Activated CD8-positive, alpha-beta memory T cell treated with anti-CD3 and anti-CD28 coated beads, Interleukin-2, amount 10 ng/mL, durations not matched to agents 7 days and 5 days (primary cell): ENCODE data around the gene SP2. TPM values are rescaled to one million over a fixed set of nuclear protein-coding genes. Genes with fewer than 3 reads are reported as not detected.

Experiments used
- ATAC-seq: fragments of 150-1000 bp; cut with Tn5 transposase; one replicate; pipeline ENCODE4 v1.10.0; 2021; ENCODE audit warnings: moderate library complexity
- CTCF ChIA-PET: fragments of 350-600 bp; sonication (Branson Sonifier 250); formaldehyde crosslinking; loops from one replicate; lab custom pipeline; 2021; ENCODE audit warnings: antibody characterized with exemption; lab: Charles Lee
- DNase-seq: peaks from one replicate; pipeline ENCODE4 v3.0.0-alpha.2; 2020
- H3K27ac Mint-ChIP-seq: one replicate; pipeline ENCODE4 v1.8.0; 2021; ENCODE audit warnings: mild to moderate bottlenecking, mixed read lengths
- H3K27me3 Mint-ChIP-seq: one replicate; pipeline ENCODE4 v1.8.0; 2021; ENCODE audit warnings: mixed read lengths
- H3K36me3 Mint-ChIP-seq: one replicate; pipeline ENCODE4 v1.8.0; 2021; ENCODE audit warnings: mild to moderate bottlenecking, mixed read lengths
- H3K4me1 Mint-ChIP-seq: one replicate; pipeline ENCODE4 v1.8.0; 2021; ENCODE audit warnings: mixed read lengths
- H3K4me3 Mint-ChIP-seq: one replicate; pipeline ENCODE4 v1.8.0; 2021; ENCODE audit warnings: mild to moderate bottlenecking, moderate library complexity, mixed read lengths
- H3K9me3 Mint-ChIP-seq: one replicate; pipeline ENCODE4 v1.8.0; 2022; ENCODE audit warnings: low read depth, mixed read lengths
- total RNA-seq, 2 experiments: library from RNA; stranded (reverse); gene quantifications; one replicate each; pipeline ENCODE4 v1.2.3, GENCODE V29; 2021

Gene SP2
- total RNA-seq, 2 experiments from 2014 or later, result 21.7 to 22.9 TPM

- H3K27ac Mint-ChIP-seq, result no peak overlapping the region
- peaks cover 66% of the 10 kb centered on the region for H3K27me3 Mint-ChIP-seq
- H3K36me3 Mint-ChIP-seq, result no peaks in the 10 kb centered on the region
- DNase-seq (no peak), ATAC-seq (no peak)
- CTCF ChIA-PET, result interaction anchor here (0.6 to 1.5 kb wide), 3 partner anchors 16 to 32 kb away, joined by 3 read pairs; partner anchors contain the start of gene SCRN2
- no peaks in the 10 kb centered on the region for H3K9me3 Mint-ChIP-seq
- H3K4me1 Mint-ChIP-seq, result no peaks in the 10 kb centered on the region
- no peak overlapping the region for H3K4me3 Mint-ChIP-seq
These were observed 22.6 kb upstream of the SP2 start for GRCh38 chr17:47873200-47874090.

GRCh38 chr17:47875011-47875985, 20.7 kb upstream of the SP2 start:
- H3K27me3 Mint-ChIP-seq, result peaks cover 66% of the 10 kb centered on the region
- H3K4me1 Mint-ChIP-seq, result peaks cover 5% of the 10 kb centered on the region
- H3K36me3 Mint-ChIP-seq, result no peaks in the 10 kb centered on the region
- H3K4me3 Mint-ChIP-seq, result no peak overlapping the region
- CTCF ChIA-PET, result interaction anchor here (2.4 kb wide), 1 partner anchor 15 kb away, joined by 9 read pairs; no protein-coding TSS in a partner anchor
- ATAC-seq (no peak), DNase-seq (no peak)
- no peak overlapping the region for H3K27ac Mint-ChIP-seq
- H3K9me3 Mint-ChIP-seq, result no peaks in the 10 kb centered on the region

- peaks cover 7% of the 10 kb centered on the region for H3K4me1 Mint-ChIP-seq
- no peaks in the 10 kb centered on the region for H3K36me3 Mint-ChIP-seq
- ATAC-seq, result no peak
- H3K9me3 Mint-ChIP-seq, result no peaks in the 10 kb centered on the region
- DNase-seq, result no peak
- CTCF ChIA-PET, result no interaction called here
- no peak overlapping the region for H3K27ac Mint-ChIP-seq
- no peak overlapping the region for H3K4me3 Mint-ChIP-seq
- peaks cover 52% of the 10 kb centered on the region for H3K27me3 Mint-ChIP-seq
These were observed 18.5 kb upstream of the SP2 start for GRCh38 chr17:47877368-47878034.

GRCh38 chr17:47878203-47879027, 17.6 kb upstream of the SP2 start:
- ATAC-seq (no peak), DNase-seq (no peak)
- Mint-ChIP-seq H3K36me3 (no peaks in the 10 kb centered on the region), H3K27me3 (peaks cover 45% of the 10 kb centered on the region), H3K4me3 (no peak overlapping the region), H3K4me1 (peaks cover 7% of the 10 kb centered on the region), H3K27ac (no peak overlapping the region), H3K9me3 (no peaks in the 10 kb centered on the region)
- CTCF ChIA-PET, result interaction anchor here (1.2 to 1.8 kb wide), 2 partner anchors 31 to 36 kb away, joined by 7 to 8 read pairs; no protein-coding TSS in a partner anchor

GRCh38 chr17:47879028-47879585, 16.9 kb upstream of the SP2 start:
- Mint-ChIP-seq H3K27ac (no peak overlapping the region), H3K36me3 (no peaks in the 10 kb centered on the region), H3K27me3 (peaks cover 39% of the 10 kb centered on the region), H3K4me1 (peaks cover 7% of the 10 kb centered on the region), H3K4me3 (no peak overlapping the region), H3K9me3 (no peaks in the 10 kb centered on the region)
- ATAC-seq (no peak), DNase-seq (no peak)
- CTCF ChIA-PET, result interaction anchor here (1.2 to 3.2 kb wide), 3 partner anchors 10 to 36 kb away, joined by 7 to 12 read pairs (median 8); no protein-coding TSS in a partner anchor

- Mint-ChIP-seq H3K4me1 (peaks cover 7% of the 10 kb centered on the region), H3K36me3 (no peaks in the 10 kb centered on the region), H3K4me3 (no peak overlapping the region), H3K9me3 (no peaks in the 10 kb centered on the region), H3K27ac (no peak overlapping the region), H3K27me3 (peaks cover 34% of the 10 kb centered on the region)
- CTCF ChIA-PET, result interaction anchor here (1.2 to 7.4 kb wide), 4 partner anchors 10 to 37 kb away, joined by 7 to 63 read pairs (median 10); partner anchors contain the start of gene SCRN2
- DNase-seq, result no peak
- no peak for ATAC-seq
These were observed 16.1 kb upstream of the SP2 start for GRCh38 chr17:47879776-47880454.

- Mint-ChIP-seq H3K4me1 (peaks cover 7% of the 10 kb centered on the region), H3K9me3 (no peaks in the 10 kb centered on the region), H3K36me3 (no peaks in the 10 kb centered on the region), H3K27ac (no peak overlapping the region), H3K4me3 (no peak overlapping the region), H3K27me3 (peaks cover 23% of the 10 kb centered on the region)
- DNase-seq (no peak), ATAC-seq (no peak)
- CTCF ChIA-PET, result interaction anchor here (0.8 to 7.4 kb wide), 7 partner anchors 7 to 88 kb away, joined by 3 to 63 read pairs (median 5); partner anchors contain the start of genes CDK5RAP3, SCRN2 and SP2
These were observed 13.8 kb upstream of the SP2 start for GRCh38 chr17:47882247-47882646.

DNA sequence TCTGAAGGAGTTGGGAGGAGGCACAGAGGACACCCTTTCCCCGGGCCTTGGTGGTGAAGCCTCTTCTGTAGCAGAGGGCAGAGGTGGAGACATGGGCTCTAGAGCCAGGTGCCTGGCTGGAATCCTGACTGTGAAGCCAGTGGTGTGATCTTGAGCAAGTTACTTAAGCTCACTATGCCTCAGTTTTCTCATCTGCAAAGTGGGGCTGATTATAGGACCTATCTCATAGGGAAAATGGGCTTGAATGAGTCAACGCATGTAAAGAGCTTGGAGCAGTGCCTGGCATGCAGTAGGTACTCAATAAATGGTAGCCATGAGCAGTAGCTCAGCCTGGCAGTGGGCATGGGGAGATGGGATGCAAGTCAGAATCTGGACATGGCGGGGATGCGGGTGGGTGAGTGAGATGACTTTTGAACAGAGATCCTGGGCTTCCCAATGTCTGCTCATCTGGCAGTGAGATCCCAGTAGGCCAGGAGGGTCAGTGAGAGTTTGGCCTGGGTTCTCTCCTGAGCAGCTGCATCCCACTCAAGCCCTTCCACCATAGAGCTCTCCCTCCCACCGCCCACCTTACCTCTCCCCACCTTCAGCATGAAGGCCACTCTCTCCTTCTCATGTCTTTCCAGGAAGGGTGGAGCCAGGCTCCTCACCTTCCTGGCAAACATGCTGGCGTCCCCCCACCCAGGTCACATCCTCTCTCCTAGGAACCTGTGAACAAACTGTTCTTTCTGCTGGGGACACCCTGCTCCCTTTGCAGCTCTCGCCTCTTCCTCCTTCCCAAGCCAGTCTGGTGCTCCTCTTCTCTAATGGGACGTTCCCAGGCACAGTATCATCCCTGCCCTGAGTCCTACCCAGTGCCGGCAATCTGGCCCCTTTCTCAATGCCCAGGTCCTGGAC, 13.1 kb upstream of the SP2 start:
- H3K36me3 Mint-ChIP-seq, result no peaks in the 10 kb centered on the region
- no peaks in the 10 kb centered on the region for H3K9me3 Mint-ChIP-seq
- H3K4me1 Mint-ChIP-seq, result peaks cover 7% of the 10 kb centered on the region
- no peak overlapping the region for H3K4me3 Mint-ChIP-seq
- DNase-seq, result no peak
- CTCF ChIA-PET, result interaction anchor here (0.8 to 7.4 kb wide), 6 partner anchors 9 to 135 kb away, joined by 3 to 63 read pairs (median 4); partner anchors contain the start of genes CDK5RAP3 and SCRN2
- peaks cover 20% of the 10 kb centered on the region for H3K27me3 Mint-ChIP-seq
- no peak overlapping the region for H3K27ac Mint-ChIP-seq
- ATAC-seq, result no peak

DNA sequence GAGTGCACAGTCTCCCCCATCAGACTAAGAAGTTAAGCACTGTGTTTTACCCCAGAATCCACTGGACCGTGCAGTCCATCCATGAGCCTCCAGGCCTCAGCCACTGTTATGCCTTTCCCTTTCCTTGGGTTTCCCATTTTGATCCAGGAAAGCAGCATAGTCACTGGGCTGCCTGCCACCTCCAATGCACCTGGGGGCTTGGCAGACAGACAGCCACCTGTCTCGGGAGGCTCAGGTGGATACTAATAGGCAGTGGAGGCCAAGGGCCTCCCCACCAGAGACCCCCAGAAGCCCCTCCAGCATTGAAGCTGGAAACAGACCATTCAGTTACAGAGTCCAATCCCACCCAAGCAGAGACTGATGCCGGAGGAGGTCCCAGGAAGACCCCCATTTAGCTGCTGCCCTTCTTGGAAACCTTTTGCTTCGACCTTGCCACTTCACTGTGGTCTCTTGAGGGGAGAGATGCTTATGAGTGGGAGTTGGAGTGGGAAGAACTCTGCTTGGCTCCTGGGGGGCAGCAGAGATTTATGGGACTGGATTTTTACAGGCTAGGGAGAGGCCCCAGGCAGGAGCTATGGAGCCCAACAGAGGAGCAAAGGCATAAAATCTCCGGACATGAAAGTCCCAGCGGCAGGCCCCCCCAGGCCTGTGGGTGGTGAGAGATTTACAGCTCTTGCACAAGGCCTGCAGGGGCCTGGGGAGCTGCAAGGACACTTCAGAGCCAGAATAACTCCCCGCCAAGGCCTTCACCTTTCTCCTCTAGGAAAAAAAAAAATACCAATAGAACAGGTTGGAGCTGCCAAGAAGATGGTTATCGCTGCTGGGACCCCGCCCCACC, 12.2 kb upstream of the SP2 start:
- H3K9me3 Mint-ChIP-seq, result no peaks in the 10 kb centered on the region
- CTCF ChIA-PET, result interaction anchor here (0.5 to 7.4 kb wide), 6 partner anchors 15 to 245 kb away, joined by 3 to 63 read pairs (median 4); partner anchors contain the start of gene SCRN2
- no peak overlapping the region for H3K27ac Mint-ChIP-seq
- no peak overlapping the region for H3K4me3 Mint-ChIP-seq
- peaks cover 7% of the 10 kb centered on the region for H3K4me1 Mint-ChIP-seq
- DNase-seq (no peak), ATAC-seq (no peak)
- H3K27me3 Mint-ChIP-seq, result peaks cover 14% of the 10 kb centered on the region
- H3K36me3 Mint-ChIP-seq, result no peaks in the 10 kb centered on the region

DNA sequence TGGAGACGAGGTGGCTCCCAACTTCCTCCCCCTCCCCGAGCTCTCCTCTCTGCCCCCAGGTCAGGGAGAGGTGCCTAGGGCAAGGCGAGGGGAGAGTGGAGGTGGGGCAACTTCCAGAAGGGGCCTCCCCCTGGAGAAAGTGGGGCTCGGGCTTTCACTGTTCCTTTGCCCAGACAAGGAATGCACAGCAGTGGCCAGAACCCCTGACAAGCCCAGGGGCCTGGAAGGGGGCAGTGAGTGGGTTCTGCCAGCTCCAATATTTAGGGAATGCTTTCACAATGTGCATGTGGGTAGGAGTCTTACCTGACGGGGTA, 11.7 kb upstream of the SP2 start:
- DNase-seq (no peak), ATAC-seq (no peak)
- H3K9me3 Mint-ChIP-seq, result no peaks in the 10 kb centered on the region
- CTCF ChIA-PET, result interaction anchor here (0.5 to 7.4 kb wide), 4 partner anchors 15 to 244 kb away, joined by 3 to 63 read pairs (median 4); partner anchors contain the start of gene SCRN2
- H3K4me3 Mint-ChIP-seq, result no peak overlapping the region
- H3K4me1 Mint-ChIP-seq, result peaks cover 2% of the 10 kb centered on the region
- H3K36me3 Mint-ChIP-seq, result no peaks in the 10 kb centered on the region
- H3K27ac Mint-ChIP-seq, result no peak overlapping the region
- peaks cover 9% of the 10 kb centered on the region for H3K27me3 Mint-ChIP-seq
